ACC112 (cell line): Measurements from ENCODE around the gene GID4.

ENCODE experiments used
- H2AFZ ChIP-seq: fragments of 200-600 bp; sonication (generic); one replicate; pipeline ENCODE4 v1.6.0; 2017; ENCODE audit warnings: antibody characterized with exemption, low read length; ENCODE audit not compliant: unreplicated experiment
- H3K27ac ChIP-seq: fragments of 200-600 bp; sonication (generic); 2 replicates; pipeline ENCODE4 v1.5.1; 2014; ENCODE audit warnings: low read depth, mild to moderate bottlenecking, antibody characterized with exemption, low read length, moderate library complexity
- H3K27me3 ChIP-seq: fragments of 200-600 bp; sonication (generic); 2 replicates; pipeline ENCODE4 v1.6.1; 2014; ENCODE audit warnings: mild to moderate bottlenecking, antibody characterized with exemption, low read length, moderate library complexity, mixed read lengths; ENCODE audit not compliant: insufficient read depth
- H3K36me3 ChIP-seq: fragments of 200-600 bp; sonication (generic); 2 replicates; pipeline ENCODE4 v1.6.1; 2016; ENCODE audit warnings: mild to moderate bottlenecking, antibody characterized with exemption, low read length, moderate library complexity, mixed read lengths; ENCODE audit not compliant: insufficient read depth
- H3K4me1 ChIP-seq: fragments of 200-600 bp; sonication (generic); one replicate; pipeline ENCODE4 v1.6.1; 2016; ENCODE audit warnings: low read length, mixed read lengths; ENCODE audit not compliant: insufficient read depth, unreplicated experiment, control insufficient read depth
- H3K4me3 ChIP-seq: fragments of 200-600 bp; sonication (generic); 2 replicates; pipeline ENCODE4 v1.5.1; 2014; ENCODE audit warnings: mild to moderate bottlenecking, low read depth, low read length
- H3K79me2 ChIP-seq: fragments of 200-600 bp; sonication (generic); one replicate; pipeline ENCODE4 v1.6.0; 2016; ENCODE audit warnings: low read length; ENCODE audit not compliant: control insufficient read depth, unreplicated experiment, insufficient read depth

GID4 gene

DNA sequence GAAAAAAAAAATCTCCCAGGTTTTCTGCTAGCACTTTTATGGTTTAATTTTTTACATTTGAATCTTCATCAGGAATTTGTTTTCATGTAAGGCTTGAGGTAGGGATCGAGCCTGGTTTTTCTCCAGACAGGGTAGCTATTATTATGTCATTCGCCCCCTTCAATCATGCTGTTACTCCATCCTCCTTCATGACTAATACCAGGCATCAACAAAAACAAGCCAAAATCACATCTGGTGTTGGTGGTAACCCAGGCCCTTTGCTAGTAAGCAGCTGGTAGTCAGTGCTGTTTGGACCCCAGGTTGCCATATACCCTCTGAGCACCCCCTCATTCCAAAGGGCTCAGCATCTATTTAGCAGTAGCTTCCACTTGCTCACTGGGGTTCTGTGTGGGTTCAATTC, 37.0 kb upstream of the GID4 start:
- Histone ChIP-seq H3K4me3 (no peak overlapping the region), H3K36me3 (no peaks in the 10 kb centered on the region), H3K79me2 (no peaks in the 10 kb centered on the region), H3K27me3 (no peaks in the 10 kb centered on the region), H3K4me1 (no peaks in the 10 kb centered on the region), H3K27ac (no peak overlapping the region), H2AFZ (no peak overlapping the region)

DNA sequence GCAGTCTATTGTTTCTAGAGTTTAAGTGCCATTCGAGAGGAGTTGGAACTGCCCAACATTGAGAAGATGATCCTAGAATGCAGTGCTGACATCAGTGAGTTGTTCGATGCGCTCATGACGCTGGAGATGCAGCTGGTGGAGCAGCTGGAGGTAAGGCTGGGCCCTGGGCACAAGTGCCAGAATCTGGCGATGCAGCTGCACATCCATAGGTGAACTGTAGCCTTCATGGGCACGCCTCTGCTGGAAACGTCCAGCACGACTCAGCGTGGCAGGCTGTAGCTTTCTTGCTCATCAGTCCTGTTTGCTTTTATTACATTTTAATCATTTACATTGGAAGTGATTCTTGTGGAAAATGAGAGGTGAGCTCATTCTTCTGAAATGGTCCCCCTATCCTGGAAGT, 34.9 kb upstream of the GID4 start:
- H2AFZ ChIP-seq: no peak overlapping the region

DNA sequence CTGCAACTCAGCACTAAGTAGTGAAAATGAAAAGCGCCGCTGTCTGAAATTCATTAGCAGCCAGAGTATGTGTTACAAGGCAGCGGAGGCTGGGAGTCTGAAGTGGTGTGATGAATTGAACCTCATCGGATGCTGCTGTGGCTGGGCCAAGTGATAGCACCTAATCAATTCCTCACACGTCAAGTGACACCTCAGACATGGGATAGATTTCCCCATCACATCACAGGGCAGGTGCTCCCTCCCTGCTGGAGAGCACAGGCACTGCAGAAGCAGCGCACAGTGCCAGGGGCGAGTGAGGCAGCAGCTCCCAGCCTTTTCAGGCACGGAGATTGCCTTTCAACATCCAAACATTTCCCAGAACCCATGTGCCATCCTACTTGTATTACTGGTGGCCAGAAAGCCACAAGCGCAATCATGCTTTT, 34.3 kb upstream of the GID4 start:
- Histone ChIP-seq H3K4me1 (peaks cover 14% of the 10 kb centered on the region), H3K4me3 (no peak overlapping the region), H3K36me3 (no peaks in the 10 kb centered on the region), H3K79me2 (no peaks in the 10 kb centered on the region), H3K27ac (no peak overlapping the region), H3K27me3 (no peaks in the 10 kb centered on the region), H2AFZ (no peak overlapping the region)

More for the DNA sequence above, 34.9 kb upstream of the GID4 start:
- Histone ChIP-seq H3K79me2 (no peaks in the 10 kb centered on the region), H3K4me3 (no peak overlapping the region), H3K27ac (no peak overlapping the region), H3K36me3 (no peaks in the 10 kb centered on the region), H3K4me1 (peaks cover 12% of the 10 kb centered on the region), H3K27me3 (no peaks in the 10 kb centered on the region)

DNA sequence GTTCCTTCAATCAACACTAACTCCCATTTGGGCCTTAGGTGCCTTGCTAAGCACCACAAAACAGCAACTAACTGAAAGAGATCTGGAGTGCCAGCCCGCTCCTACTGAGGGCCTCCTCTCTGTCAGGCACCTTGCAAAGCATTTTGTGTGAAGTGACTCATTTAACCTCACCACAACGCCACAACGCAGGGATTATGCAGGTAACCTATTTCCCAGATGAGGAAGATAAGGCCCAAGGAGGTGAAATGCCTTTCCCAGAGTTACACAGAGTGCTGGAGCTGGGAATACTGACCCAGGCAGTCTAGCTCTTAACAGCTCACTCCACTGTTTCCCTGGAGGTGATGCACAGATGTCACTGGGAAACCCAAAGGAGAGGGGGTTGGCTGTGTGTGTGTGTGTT, 33.7 kb upstream of the GID4 start:
- Histone ChIP-seq H3K4me1 (peaks cover 14% of the 10 kb centered on the region), H2AFZ (no peak overlapping the region), H3K36me3 (no peaks in the 10 kb centered on the region), H3K27me3 (no peaks in the 10 kb centered on the region), H3K79me2 (no peaks in the 10 kb centered on the region), H3K27ac (no peak overlapping the region), H3K4me3 (no peak overlapping the region)

DNA sequence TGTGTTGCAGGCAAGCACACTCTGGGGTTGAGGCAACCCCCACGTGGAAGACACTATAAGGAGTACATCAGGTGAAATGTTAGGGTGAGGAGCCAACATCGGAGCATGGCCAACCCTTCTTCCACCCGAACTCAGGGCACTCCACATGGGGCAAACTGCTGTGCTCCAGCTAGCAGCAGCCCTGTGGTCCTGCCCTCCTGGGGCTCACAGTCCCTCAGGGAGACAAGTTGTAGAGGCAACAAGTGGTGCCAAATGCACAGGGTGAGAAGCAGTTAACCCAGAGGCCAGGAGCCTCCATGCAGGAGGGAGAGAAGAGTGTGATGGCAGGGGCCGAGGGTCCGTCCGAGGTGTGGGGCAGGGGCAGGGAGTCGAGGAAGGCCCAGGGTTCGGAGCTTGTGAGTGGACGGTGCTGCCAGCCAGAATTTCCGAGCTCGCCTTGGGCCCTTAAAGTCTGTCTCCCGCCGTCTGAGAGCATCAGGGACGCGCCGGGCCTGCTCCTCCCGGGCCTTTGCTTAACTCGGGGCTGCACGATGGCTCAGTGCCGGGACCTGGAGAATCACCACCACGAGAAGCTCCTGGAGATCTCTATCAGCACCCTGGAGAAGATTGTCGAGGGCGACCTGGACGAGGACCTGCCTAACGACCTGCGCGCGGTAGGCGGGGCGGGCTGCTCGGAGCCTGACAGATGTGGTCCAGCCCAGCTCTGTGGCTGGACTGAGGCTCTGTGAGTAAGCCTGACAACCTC, 32.5 kb upstream of the GID4 start:
- Histone ChIP-seq H3K36me3 (no peaks in the 10 kb centered on the region), H3K4me3 (no peak overlapping the region), H3K27ac (no peak overlapping the region), H3K79me2 (no peaks in the 10 kb centered on the region), H2AFZ (no peak overlapping the region), H3K27me3 (no peaks in the 10 kb centered on the region), H3K4me1 (peaks cover 14% of the 10 kb centered on the region)

DNA sequence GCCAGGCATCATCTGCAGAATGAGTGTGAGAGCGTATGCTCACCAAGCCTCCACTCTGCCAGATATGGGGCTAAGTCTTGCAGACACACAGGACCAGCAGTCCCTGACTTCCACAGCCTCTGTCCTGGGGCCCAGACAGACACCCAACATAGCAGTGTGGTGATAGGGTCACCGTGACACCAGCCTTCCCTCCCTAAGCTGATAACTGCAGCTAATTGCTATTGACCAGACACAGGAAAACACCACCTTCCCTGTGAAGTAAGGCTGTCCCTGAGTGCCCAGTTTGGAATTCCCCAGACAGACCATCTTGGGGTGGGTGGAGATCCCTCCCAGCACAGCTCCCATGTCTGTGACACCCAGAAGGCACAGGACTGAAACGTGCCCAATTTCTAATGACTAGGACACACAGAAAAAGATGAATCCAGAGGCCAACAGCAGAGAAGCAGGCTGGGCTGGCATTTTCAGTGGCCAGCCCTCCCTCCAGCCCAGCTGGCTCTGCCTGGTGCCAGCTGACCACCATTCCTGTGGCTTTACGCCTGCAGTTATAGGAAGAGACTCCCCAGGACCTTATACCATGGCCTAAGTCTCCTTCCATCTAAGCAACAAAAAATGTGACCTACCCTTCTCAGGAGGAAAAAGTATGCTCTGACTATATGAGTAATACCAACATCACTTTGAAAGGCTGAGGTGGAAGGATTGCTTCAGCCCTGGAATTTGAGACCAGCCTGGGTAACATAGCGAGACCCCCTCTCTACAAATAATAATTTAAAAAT, 30.5 kb upstream of the GID4 start:
- Histone ChIP-seq H3K27me3 (no peaks in the 10 kb centered on the region), H2AFZ (no peak overlapping the region), H3K4me1 (peaks cover 14% of the 10 kb centered on the region), H3K27ac (peak overlapping the region; percentile 30), H3K36me3 (no peaks in the 10 kb centered on the region), H3K4me3 (no peak overlapping the region), H3K79me2 (no peaks in the 10 kb centered on the region)

DNA sequence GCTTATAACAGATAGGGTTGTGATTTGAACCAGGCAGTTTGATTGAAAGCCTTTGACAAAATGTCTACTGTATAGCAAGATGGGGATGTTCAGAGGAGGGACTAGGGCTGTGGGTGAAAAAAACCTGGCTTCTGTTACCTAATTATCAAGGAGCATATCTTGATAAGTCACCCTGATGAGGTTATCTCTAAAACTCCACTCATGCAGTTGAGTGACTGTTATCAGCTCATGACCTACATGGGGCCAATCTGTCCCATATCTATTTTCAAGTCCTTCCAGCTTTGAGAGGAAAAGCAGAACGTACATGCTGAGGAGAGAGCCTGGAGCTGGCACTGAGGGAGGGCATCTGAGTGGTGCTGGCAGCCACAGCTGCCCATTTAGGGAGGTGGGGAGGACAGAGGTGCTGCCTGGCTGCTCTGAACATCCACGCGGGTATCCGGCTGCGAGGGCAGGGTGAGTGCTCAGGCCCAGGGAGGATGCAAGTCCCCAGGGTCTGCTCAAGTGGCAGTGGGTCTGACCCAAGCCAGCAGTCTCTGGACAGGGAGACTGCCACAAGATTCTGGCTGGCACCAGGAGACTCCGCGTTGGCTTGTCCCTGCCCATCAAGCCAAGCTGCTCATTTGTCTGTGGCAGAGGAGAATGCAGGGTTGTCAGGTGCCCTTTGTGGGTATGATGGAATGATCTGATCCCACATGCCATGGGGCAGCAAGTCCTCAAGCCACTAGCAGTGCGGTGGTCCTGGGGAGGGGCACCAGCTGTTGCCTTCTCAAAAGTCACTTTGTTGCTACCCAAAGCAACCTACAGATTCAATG, 29.4 kb upstream of the GID4 start:
- Histone ChIP-seq H3K4me1 (peaks cover 14% of the 10 kb centered on the region), H3K27ac (no peak overlapping the region), H2AFZ (no peak overlapping the region), H3K4me3 (no peak overlapping the region), H3K27me3 (no peaks in the 10 kb centered on the region), H3K79me2 (no peaks in the 10 kb centered on the region), H3K36me3 (no peaks in the 10 kb centered on the region)

DNA sequence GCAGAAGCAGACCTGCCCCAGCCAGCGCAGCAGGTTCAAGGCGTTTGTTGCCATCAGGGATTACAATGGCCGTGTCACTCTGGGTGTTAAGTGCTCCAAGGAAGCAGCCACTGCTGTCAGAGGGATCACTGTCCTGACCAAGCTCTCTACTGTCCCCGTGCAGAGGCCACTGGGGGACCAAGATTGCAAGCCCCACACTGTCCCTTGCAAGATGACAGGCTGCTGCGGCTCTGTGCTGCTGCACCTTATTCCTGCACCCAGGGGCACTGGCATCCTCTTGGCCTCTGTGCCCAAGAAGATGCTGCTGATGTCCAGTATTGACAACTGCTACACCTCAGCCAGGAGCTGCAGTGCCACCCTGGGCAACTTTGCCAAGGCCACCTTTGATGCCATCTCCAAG, 27.9 kb upstream of the GID4 start:
- no peaks in the 10 kb centered on the region for H3K27me3 ChIP-seq
- H3K27ac ChIP-seq: no peak overlapping the region
- no peaks in the 10 kb centered on the region for H3K79me2 ChIP-seq
- no peaks in the 10 kb centered on the region for H3K36me3 ChIP-seq
- H3K4me1 ChIP-seq: peaks cover 14% of the 10 kb centered on the region
- no peak overlapping the region for H3K4me3 ChIP-seq
- H2AFZ ChIP-seq: no peak overlapping the region

DNA sequence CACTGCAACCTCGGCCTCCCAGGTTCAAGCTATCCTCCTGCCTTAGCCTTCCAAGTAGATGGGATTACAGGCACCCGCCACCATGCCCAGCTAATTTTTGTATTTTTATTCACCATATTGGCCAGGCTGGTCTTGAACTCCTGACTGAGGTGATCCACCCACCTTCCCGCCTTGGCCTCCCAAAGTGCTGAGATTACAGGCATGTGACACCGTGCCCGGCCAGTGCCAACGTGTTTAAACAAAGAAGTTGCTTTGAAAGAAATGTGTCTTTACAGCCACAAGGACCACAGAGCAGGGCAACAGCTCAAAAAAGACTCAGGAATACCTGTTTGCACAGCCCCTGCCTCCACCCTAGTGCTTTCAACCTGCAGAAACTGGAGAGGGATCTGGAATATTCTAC, 25.2 kb upstream of the GID4 start:
- Histone ChIP-seq H3K79me2 (no peaks in the 10 kb centered on the region), H2AFZ (no peak overlapping the region), H3K4me1 (peaks cover 5% of the 10 kb centered on the region), H3K27ac (no peak overlapping the region), H3K36me3 (no peaks in the 10 kb centered on the region), H3K27me3 (no peaks in the 10 kb centered on the region), H3K4me3 (no peak overlapping the region)

DNA sequence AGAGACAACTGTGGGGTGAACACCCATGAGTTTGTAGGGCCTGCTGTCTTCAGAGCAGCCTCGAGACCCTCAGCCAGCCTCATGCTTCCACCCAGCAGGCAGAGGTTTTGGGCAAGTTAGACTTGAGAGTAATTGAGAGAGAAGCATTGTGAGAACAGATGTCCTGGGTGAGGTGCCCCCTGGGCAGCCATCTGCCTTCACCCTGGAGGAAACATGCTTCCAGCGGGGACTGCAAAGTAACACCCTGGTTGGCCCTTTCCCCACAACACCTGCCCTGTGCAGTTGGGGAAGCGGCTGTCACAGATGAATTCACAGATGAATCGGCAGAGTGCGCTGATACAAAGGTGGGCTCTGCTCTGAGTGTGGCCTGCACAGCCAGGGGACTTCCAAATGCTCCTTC, 23.6 kb upstream of the GID4 start:
- Histone ChIP-seq H3K4me3 (no peak overlapping the region), H3K27ac (no peak overlapping the region), H3K36me3 (no peaks in the 10 kb centered on the region), H3K27me3 (no peaks in the 10 kb centered on the region), H2AFZ (no peak overlapping the region), H3K4me1 (no peaks in the 10 kb centered on the region), H3K79me2 (no peaks in the 10 kb centered on the region)
